NT2/D1 (cell line): Measurements from ENCODE around the gene MLLT1.

ENCODE experiments used
- DNase-seq: peaks from one replicate; pipeline ENCODE4 v3.0.0-alpha.2; 2011; ENCODE audit warnings: low read depth, low spot score
- H3K27me3 ChIP-seq: 2 replicates; pipeline ENCODE4 v1.6.0; 2011; ENCODE audit warnings: mild to moderate bottlenecking; ENCODE audit not compliant: insufficient read length, insufficient read depth
- H3K36me3 ChIP-seq: 2 replicates; pipeline ENCODE4 v1.6.1; 2011; ENCODE audit warnings: mild to moderate bottlenecking, low read length, mixed read lengths; ENCODE audit not compliant: insufficient read depth, insufficient read length
- H3K4me1 ChIP-seq: 2 replicates; pipeline ENCODE4 v1.5.1; 2011; ENCODE audit not compliant: insufficient read depth, insufficient read length
- H3K4me3 ChIP-seq: 2 replicates; pipeline ENCODE4 v1.5.1; 2011; ENCODE audit warnings: low read depth; ENCODE audit not compliant: insufficient read length
- H3K9ac ChIP-seq: 2 replicates; pipeline ENCODE4 v1.6.0; 2011; ENCODE audit warnings: low read depth; ENCODE audit not compliant: insufficient read length
- H3K9me3 ChIP-seq: 2 replicates; pipeline ENCODE4 v1.5.1; 2011; ENCODE audit warnings: mild to moderate bottlenecking, low read length; ENCODE audit not compliant: insufficient read depth
- SUZ12 ChIP-seq: IDR thresholded peaks from 2 replicates; pipeline ENCODE4 v1.6.1; 2011; ENCODE audit not compliant: insufficient read length, insufficient read depth; ENCODE audit errors: extremely low read depth
- YY1 ChIP-seq: IDR thresholded peaks from 2 replicates; pipeline ENCODE4 v1.6.1; 2011; ENCODE audit not compliant: insufficient read length, insufficient read depth
- ZNF274 ChIP-seq: IDR thresholded peaks from 2 replicates; pipeline ENCODE4 v1.6.1; 2011; ENCODE audit warnings: mild to moderate bottlenecking, low read depth, low read length

Gene MLLT1

DNA sequence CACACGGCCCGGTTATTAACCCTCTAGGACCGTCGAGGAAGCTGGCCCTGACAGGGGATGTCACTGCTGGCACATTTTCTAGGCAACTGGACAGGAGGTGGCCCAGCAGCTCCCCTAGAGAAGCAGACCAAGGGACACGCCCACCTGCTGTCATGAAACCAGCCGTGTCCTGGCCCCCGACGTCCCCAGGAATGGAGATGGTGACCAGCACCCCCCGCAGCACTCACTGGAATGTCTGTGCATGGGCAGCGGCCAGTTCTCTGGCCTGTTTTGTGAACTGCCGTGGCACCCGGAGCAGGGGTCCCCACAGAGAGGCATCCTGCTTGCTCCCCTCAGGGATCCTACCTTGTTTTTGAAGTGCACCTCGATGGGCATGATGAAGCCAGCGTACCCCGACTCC, 17.9 kb downstream of the MLLT1 start:
- peaks cover 78% of the 10 kb centered on the region for H3K36me3 ChIP-seq
- TF ChIP-seq ZNF274 (no peak), SUZ12 (no peak), YY1 (no peak)
- H3K4me1 ChIP-seq, result peaks cover 9% of the 10 kb centered on the region
- no peak overlapping the region for H3K4me3 ChIP-seq
- no peak overlapping the region for H3K9ac ChIP-seq
- H3K27me3 ChIP-seq, result no peaks in the 10 kb centered on the region
- no peak for DNase-seq
- no peaks in the 10 kb centered on the region for H3K9me3 ChIP-seq

- no peak for TF ChIP-seq SUZ12
- no peak for TF ChIP-seq YY1
- TF ChIP-seq ZNF274, result no peak
- H3K36me3 ChIP-seq, result peaks cover 77% of the 10 kb centered on the region
Measured at GRCh38 chr19:6260912-6261650, 18.7 kb downstream of the MLLT1 start.

GRCh38 chr19:6260376-6260775, 19.4 kb downstream of the MLLT1 start:
- H3K9ac ChIP-seq, result no peak overlapping the region
- H3K9me3 ChIP-seq, result no peaks in the 10 kb centered on the region
- no peak overlapping the region for H3K4me3 ChIP-seq
- peaks cover 9% of the 10 kb centered on the region for H3K4me1 ChIP-seq
- DNase-seq, result no peak
- TF ChIP-seq YY1 (no peak), ZNF274 (no peak), SUZ12 (no peak)
- H3K36me3 ChIP-seq, result peaks cover 75% of the 10 kb centered on the region
- H3K27me3 ChIP-seq, result no peaks in the 10 kb centered on the region

More at GRCh38 chr19:6260912-6261650, 18.7 kb downstream of the MLLT1 start:
- Histone ChIP-seq H3K9me3 (no peaks in the 10 kb centered on the region), H3K4me1 (peaks cover 9% of the 10 kb centered on the region), H3K9ac (no peak overlapping the region), H3K4me3 (no peak overlapping the region), H3K27me3 (no peaks in the 10 kb centered on the region)
- DNase-seq, result peak; percentile 30

DNA sequence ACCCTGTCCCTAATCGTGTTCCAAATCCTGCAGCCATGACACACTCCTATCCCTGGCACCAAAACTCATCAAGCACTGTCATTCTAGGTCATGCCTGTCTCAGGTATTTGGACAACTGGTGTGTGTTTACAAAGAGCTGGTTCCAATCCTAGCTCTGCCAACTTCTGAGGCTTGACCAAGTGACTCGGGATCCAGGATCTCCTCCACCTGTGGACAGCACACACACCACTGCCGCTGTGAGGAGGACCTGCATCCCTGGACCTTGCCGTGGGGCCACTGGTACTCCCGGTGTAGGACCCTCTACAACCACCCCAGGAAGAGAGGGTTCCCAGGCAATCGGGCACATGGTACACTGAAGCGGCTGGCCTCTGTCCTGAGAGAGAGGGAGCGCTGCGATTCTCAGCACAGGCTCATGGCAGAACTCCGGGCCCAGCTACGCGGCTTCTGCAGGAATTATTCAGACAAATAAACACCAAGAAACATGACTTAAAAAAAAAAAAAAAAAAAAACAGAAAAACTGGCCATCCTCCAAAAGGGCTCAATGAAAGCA, 20.4 kb downstream of the MLLT1 start:
- H3K27me3 ChIP-seq, result no peaks in the 10 kb centered on the region
- H3K4me1 ChIP-seq, result peaks cover 9% of the 10 kb centered on the region
- H3K4me3 ChIP-seq, result no peak overlapping the region
- H3K9ac ChIP-seq, result no peak overlapping the region
- no peaks in the 10 kb centered on the region for H3K9me3 ChIP-seq
- H3K36me3 ChIP-seq, result peaks cover 78% of the 10 kb centered on the region
- no peak for TF ChIP-seq ZNF274
- no peak for DNase-seq

GRCh38 chr19:6258812-6259311, 20.9 kb downstream of the MLLT1 start:
- H3K4me3 ChIP-seq, result no peak overlapping the region
- DNase-seq, result no peak
- peaks cover 9% of the 10 kb centered on the region for H3K4me1 ChIP-seq
- H3K36me3 ChIP-seq, result peaks cover 83% of the 10 kb centered on the region
- TF ChIP-seq SUZ12 (no peak), YY1 (no peak), ZNF274 (no peak)
- no peaks in the 10 kb centered on the region for H3K9me3 ChIP-seq
- H3K27me3 ChIP-seq, result no peaks in the 10 kb centered on the region
- no peak overlapping the region for H3K9ac ChIP-seq

DNA sequence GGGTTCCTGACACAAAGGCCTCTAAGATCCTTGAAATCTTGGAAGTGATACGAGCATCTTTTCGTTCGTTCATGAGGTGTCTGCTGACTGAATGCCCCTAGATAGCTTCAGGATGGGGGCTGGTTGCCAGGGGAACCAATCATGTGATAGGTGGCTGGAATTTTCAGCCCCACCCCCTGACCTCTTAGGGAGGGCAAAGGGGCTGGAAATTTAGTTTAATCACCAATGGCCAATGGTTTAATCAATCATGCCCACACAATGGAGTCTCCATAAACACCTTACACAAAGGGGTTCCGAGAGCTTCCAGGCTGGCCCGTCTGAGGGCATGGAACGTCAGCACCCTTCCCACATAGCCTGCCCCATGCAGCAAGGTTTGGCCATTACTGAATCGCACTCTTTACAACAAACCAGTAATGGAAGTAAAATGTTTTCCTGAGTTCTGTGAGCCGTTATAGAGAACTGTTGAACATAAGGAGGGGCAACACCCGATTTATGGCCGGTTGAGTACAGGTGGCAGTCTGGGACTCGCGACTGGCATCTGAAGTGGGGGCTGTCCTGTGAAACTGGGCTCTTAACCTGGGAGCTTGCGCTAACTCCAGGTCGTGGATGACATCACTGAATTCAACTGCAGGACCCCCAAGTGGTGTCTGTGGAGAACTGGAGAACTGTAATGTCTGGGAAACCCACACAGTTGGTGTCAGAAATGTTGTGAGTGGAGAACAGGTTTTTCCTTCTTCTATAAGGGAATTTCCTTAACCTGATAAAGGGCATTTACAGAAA, 25.6 kb downstream of the MLLT1 start:
- no peaks in the 10 kb centered on the region for H3K9me3 ChIP-seq

GRCh38 chr19:6252066-6252465, 27.7 kb downstream of the MLLT1 start:
- no peaks in the 10 kb centered on the region for H3K4me1 ChIP-seq

More for the DNA sequence above, 25.6 kb downstream of the MLLT1 start:
- H3K9ac ChIP-seq, result no peak overlapping the region
- H3K4me1 ChIP-seq, result no peaks in the 10 kb centered on the region
- no peak for DNase-seq
- H3K4me3 ChIP-seq, result no peak overlapping the region
- no peak for TF ChIP-seq SUZ12
- no peak for TF ChIP-seq YY1
- no peak for TF ChIP-seq ZNF274
- peaks cover 65% of the 10 kb centered on the region for H3K36me3 ChIP-seq
- no peaks in the 10 kb centered on the region for H3K27me3 ChIP-seq

More at GRCh38 chr19:6252066-6252465, 27.7 kb downstream of the MLLT1 start:
- DNase-seq, result no peak
- TF ChIP-seq SUZ12, result no peak
- no peak for TF ChIP-seq ZNF274
- no peak for TF ChIP-seq YY1
- Histone ChIP-seq H3K9ac (no peak overlapping the region), H3K4me3 (no peak overlapping the region), H3K9me3 (no peaks in the 10 kb centered on the region; the same call in 1 of the 2 replicates), H3K27me3 (no peaks in the 10 kb centered on the region), H3K36me3 (peaks cover 63% of the 10 kb centered on the region)
